GM13977 (cell line): ENCODE data around the gene ETNK1.
"Not testable (repeated sequence)": the region's sequence is repeated elsewhere in the genome, so short reads cannot be mapped to it uniquely, and the experiment has no call there.

Experiments
- DNase-seq: peaks from one replicate; pipeline ENCODE4 v3.0.0; 2012; ENCODE audit warnings: low spot score
- CTCF ChIP-seq: IDR thresholded peaks from 2 replicates; pipeline ENCODE4 v1.5.1; 2012; ENCODE audit warnings: mild to moderate bottlenecking, control low read depth; ENCODE audit not compliant: insufficient read depth; ENCODE audit errors: extremely low read depth, missing control alignments
- in situ Hi-C: fragments of 300-500 bp; cut with MboI; formaldehyde crosslinking; loops from one replicate; pipeline ENCODE4 v1.12.0; 2022; ENCODE audit warnings: low sequenced_read_pairs, low pct_unique_long_range_greater_than_20kb, mixed read lengths, inconsistent platforms; ENCODE audit not compliant: unreplicated experiment

ETNK1 gene

GRCh38 chr12:22683131-22683530 is 58.2 kb downstream of the ETNK1 start:
- TF ChIP-seq CTCF, result no peak
- no peak for DNase-seq
- in situ Hi-C loops, result no loop called here

- in situ Hi-C loops, result no loop called here
- TF ChIP-seq CTCF, result peak; percentile 67
These were observed 59.5 kb downstream of the ETNK1 start for GRCh38 chr12:22684140-22685118.

GRCh38 chr12:22686193-22686592 is 61.2 kb downstream of the ETNK1 start:
- in situ Hi-C loops, result no loop called here
- DNase-seq, result no peak
- no peak for TF ChIP-seq CTCF

More at GRCh38 chr12:22684140-22685118, 59.5 kb downstream of the ETNK1 start:
- DNase-seq, result no peak

- no peak for TF ChIP-seq CTCF
- DNase-seq, result peak; percentile 36
- in situ Hi-C loops, result no loop called here
These were observed 62.5 kb downstream of the ETNK1 start for GRCh38 chr12:22687361-22688076.

- TF ChIP-seq CTCF, result no peak
- in situ Hi-C loops, result no loop called here
These were observed 64.9 kb downstream of the ETNK1 start for GRCh38 chr12:22689876-22690275.

GRCh38 chr12:22691319-22691718 is 66.3 kb downstream of the ETNK1 start:
- no peak for DNase-seq
- no peak for TF ChIP-seq CTCF
- in situ Hi-C loops, result no loop called here

More at GRCh38 chr12:22689876-22690275, 64.9 kb downstream of the ETNK1 start:
- no peak for DNase-seq

- in situ Hi-C loops, DNase-seq: not testable (repeated sequence)
These were observed 67.5 kb downstream of the ETNK1 start for GRCh38 chr12:22692467-22692866.
